ENCODE measurements around the gene EXO1. TPM values are rescaled to one million over a fixed set of nuclear protein-coding genes. Genes with fewer than 3 reads are reported as not detected.

EXO1 gene
- total and polyA plus RNA-seq, 2 donors (not counting 1 experiment from before 2014, with no cell fraction given): 0.73 to 1.2 TPM

DNA sequence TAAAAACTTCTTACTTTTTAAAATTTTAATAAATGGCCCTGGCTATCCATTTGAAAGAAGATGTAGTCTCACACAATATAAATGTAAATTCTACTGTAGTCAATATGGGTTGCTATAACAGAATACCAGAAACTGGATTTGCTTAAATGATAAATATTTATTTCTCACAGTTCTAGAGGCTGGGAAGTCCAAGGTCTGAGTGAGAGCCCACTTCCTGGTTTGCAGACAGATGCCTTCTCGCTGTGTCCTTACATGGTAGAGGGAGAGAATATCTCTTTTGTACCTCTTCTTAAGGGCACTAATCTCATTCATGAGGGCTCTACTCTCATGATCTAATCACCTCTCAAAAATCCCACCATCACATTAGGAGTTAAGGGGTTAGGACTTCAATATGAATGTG, 35.2 kb downstream of the EXO1 start:
- Mint-ChIP-seq H3K27me3 (no peaks in the 10 kb centered on the region), H3K9me3 (ENCODE audit: insufficient read depth) (no peaks in the 10 kb centered on the region), H3K4me1 (no peaks in the 10 kb centered on the region), H3K27ac (no peak overlapping the region), H3K4me3 (no peak overlapping the region)
- no peaks in the 10 kb centered on the region for H4K20me1 ChIP-seq (ENCODE audit: control insufficient read depth, insufficient read depth, low read length, poor library complexity, severe bottlenecking)
- ATAC-seq (ENCODE audit: low read depth): no peak
- H3K4me3 ChIP-seq (ENCODE audit: control extremely low read depth in 1 of 5, extremely low read depth in 1 of 5, insufficient read depth in 1 of 5, low read depth in 2 of 5, low read length in 4 of 5): no peak overlapping the region
- ChIA-PET CTCF (no interaction called here), POLR2A (no interaction called here)
- intact Hi-C loops (cut with micrococcal nuclease): no loop called here
- H3K36me3 ChIP-seq (replicated peaks in 1 of 2; ENCODE audit: control extremely low read depth in 1 of 2, control insufficient read depth in 1 of 2, extremely low read depth in 1 of 2, insufficient read depth in 2 of 2, low read length in 1 of 2): no peaks in the 10 kb centered on the region
- no CpG with 5 or more reads among the region's 1 CpG for WGBS (ENCODE audit: insufficient coverage)
- H3K4me2 ChIP-seq (replicated peaks; ENCODE audit: low read depth, low read length, poor library complexity, severe bottlenecking): no peak overlapping the region
- peaks cover 0 to 1% (median 0%) of the 10 kb centered on the region in 3 donors for H3K9me3 ChIP-seq (ENCODE audit: control extremely low read depth in 1 of 3, control insufficient read depth in 2 of 3, insufficient read depth in 1 of 3, low read length in 2 of 3)
- TF ChIP-seq, protein P1, sequence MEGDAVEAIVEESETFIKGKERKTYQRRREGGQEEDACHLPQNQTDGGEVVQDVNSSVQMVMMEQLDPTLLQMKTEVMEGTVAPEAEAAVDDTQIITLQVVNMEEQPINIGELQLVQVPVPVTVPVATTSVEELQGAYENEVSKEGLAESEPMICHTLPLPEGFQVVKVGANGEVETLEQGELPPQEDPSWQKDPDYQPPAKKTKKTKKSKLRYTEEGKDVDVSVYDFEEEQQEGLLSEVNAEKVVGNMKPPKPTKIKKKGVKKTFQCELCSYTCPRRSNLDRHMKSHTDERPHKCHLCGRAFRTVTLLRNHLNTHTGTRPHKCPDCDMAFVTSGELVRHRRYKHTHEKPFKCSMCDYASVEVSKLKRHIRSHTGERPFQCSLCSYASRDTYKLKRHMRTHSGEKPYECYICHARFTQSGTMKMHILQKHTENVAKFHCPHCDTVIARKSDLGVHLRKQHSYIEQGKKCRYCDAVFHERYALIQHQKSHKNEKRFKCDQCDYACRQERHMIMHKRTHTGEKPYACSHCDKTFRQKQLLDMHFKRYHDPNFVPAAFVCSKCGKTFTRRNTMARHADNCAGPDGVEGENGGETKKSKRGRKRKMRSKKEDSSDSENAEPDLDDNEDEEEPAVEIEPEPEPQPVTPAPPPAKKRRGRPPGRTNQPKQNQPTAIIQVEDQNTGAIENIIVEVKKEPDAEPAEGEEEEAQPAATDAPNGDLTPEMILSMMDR (IDR thresholded peaks at IDR 0.05): no peak
- no peak for TF ChIP-seq EZH2 (IDR thresholded peaks at IDR 0.05; ENCODE audit: borderline replicate concordance, insufficient read depth, low read depth, low read length, poor library complexity, severe bottlenecking)
- no peak overlapping the region for H3K27ac ChIP-seq (ENCODE audit: low read length in 2 of 2)
- no peaks in the 10 kb centered on the region for H3K27me3 ChIP-seq (replicated peaks in 1 of 4; ENCODE audit: control extremely low read depth in 1 of 4, control insufficient read depth in 3 of 4, insufficient read depth in 4 of 4, low read length in 3 of 4)
- no peaks in the 10 kb centered on the region for H3K4me1 ChIP-seq (ENCODE audit: control insufficient read depth in 2 of 2, insufficient read depth in 2 of 2, low read length in 2 of 2)
- H3K79me2 ChIP-seq (ENCODE audit: control insufficient read depth, insufficient read depth, low read length): no peaks in the 10 kb centered on the region
- H2AFZ ChIP-seq (ENCODE audit: insufficient read depth, low read depth, low read length, poor library complexity, severe bottlenecking): no peak overlapping the region
- H3K9ac ChIP-seq (ENCODE audit: low read length): no peak overlapping the region
- DNase-seq: no peak

DNA sequence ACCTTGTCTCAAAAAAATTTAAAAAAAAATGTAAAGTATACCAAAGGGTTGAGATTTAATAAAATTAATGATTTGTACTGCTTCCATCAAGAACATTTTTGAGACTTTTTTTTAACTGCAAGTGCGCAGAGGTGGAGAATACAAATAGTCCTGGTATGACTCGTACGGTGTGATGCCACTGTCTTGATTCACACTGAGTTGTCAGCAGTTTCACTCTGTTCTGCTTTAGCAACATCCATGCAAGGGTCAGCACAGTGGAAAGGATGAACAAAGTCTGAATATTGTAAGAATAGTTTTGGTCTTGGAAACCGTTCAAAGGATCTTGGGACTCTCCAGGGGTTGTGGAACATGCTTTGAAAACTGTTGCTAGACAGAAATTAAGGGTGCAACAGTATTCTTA, 40.2 kb downstream of the EXO1 start:
- no peak overlapping the region for H3K27ac Mint-ChIP-seq
- intact Hi-C loops (cut with micrococcal nuclease): no loop called here
- Histone ChIP-seq H3K9ac (ENCODE audit: low read length) (no peak overlapping the region), H3K4me1 (ENCODE audit: control insufficient read depth in 2 of 2, insufficient read depth in 2 of 2, low read length in 2 of 2) (no peaks in the 10 kb centered on the region), H3K27ac (ENCODE audit: low read length in 2 of 2) (no peak overlapping the region), H2AFZ (ENCODE audit: insufficient read depth, low read depth, low read length, poor library complexity, severe bottlenecking) (no peak overlapping the region), H4K20me1 (ENCODE audit: control insufficient read depth, insufficient read depth, low read length, poor library complexity, severe bottlenecking) (no peaks in the 10 kb centered on the region), H3K4me3 (ENCODE audit: control extremely low read depth in 1 of 5, extremely low read depth in 1 of 5, insufficient read depth in 1 of 5, low read depth in 2 of 5, low read length in 4 of 5) (no peak overlapping the region), H3K27me3 (replicated peaks in 1 of 4; ENCODE audit: control extremely low read depth in 1 of 4, control insufficient read depth in 3 of 4, insufficient read depth in 4 of 4, low read length in 3 of 4) (no peaks in the 10 kb centered on the region), H3K9me3 (ENCODE audit: control extremely low read depth in 1 of 3, control insufficient read depth in 2 of 3, insufficient read depth in 1 of 3, low read length in 2 of 3) (peaks cover 0 to under 1% (median 0%) of the 10 kb centered on the region in 3 donors), H3K4me2 (replicated peaks; ENCODE audit: low read depth, low read length, poor library complexity, severe bottlenecking) (no peak overlapping the region), H3K36me3 (replicated peaks in 1 of 2; ENCODE audit: control extremely low read depth in 1 of 2, control insufficient read depth in 1 of 2, extremely low read depth in 1 of 2, insufficient read depth in 2 of 2, low read length in 1 of 2) (no peaks in the 10 kb centered on the region), H3K79me2 (ENCODE audit: control insufficient read depth, insufficient read depth, low read length) (no peaks in the 10 kb centered on the region)
- ChIA-PET CTCF (interaction anchor here (1.5 kb wide), 1 partner anchor 111 kb away, joined by 3 read pairs; no protein-coding TSS in a partner anchor), POLR2A (no interaction called here)
- TF ChIP-seq, protein P1 (IDR thresholded peaks at IDR 0.05): no peak
- TF ChIP-seq EZH2 (IDR thresholded peaks at IDR 0.05; ENCODE audit: borderline replicate concordance, insufficient read depth, low read depth, low read length, poor library complexity, severe bottlenecking): no peak
- no peaks in the 10 kb centered on the region for H3K9me3 Mint-ChIP-seq (ENCODE audit: insufficient read depth)
- H3K4me1 Mint-ChIP-seq: no peaks in the 10 kb centered on the region
- H3K27me3 Mint-ChIP-seq: no peaks in the 10 kb centered on the region
- DNase-seq: no peak
- no peak overlapping the region for H3K4me3 Mint-ChIP-seq
- WGBS (ENCODE audit: insufficient coverage): 98% methylated on average over 4 of the region's 4 CpGs
- no peak for ATAC-seq (ENCODE audit: low read depth)

All from B cell (primary cell).